ENCODE results near the gene ARHGAP18.

The ARHGAP18 gene

GRCh38 chr6:129709196-129709768, 695 bp downstream of the ARHGAP18 start:
- DNase-seq (ENCODE audit: low read depth), result no peak
- peak overlapping the region; percentile 73 for H3K4me3 ChIP-seq (ENCODE audit: low read depth, low read length)
- TF ChIP-seq CTCF (IDR thresholded peaks at IDR 0.05; ENCODE audit: low read depth, low read length, missing control alignments), result no peak

- TF ChIP-seq CTCF (IDR thresholded peaks at IDR 0.05; ENCODE audit: low read depth, low read length, missing control alignments), result no peak
- peak overlapping the region; percentile 73 for H3K4me3 ChIP-seq (ENCODE audit: low read depth, low read length)
- DNase-seq (ENCODE audit: low read depth), result no peak
Observed at GRCh38 chr6:129708496-129709195, 1.3 kb downstream of the ARHGAP18 start.

GRCh38 chr6:129707882-129708495, 2.0 kb downstream of the ARHGAP18 start:
- no peak for DNase-seq (ENCODE audit: low read depth)
- no peak for TF ChIP-seq CTCF (IDR thresholded peaks at IDR 0.05; ENCODE audit: low read depth, low read length, missing control alignments)
- peak overlapping the region; percentile 27 for H3K4me3 ChIP-seq (ENCODE audit: low read depth, low read length)

- DNase-seq (ENCODE audit: low read depth), result no peak
- H3K4me3 ChIP-seq (ENCODE audit: low read depth, low read length), result no peak overlapping the region
- no peak for TF ChIP-seq CTCF (IDR thresholded peaks at IDR 0.05; ENCODE audit: low read depth, low read length, missing control alignments)
Observed at GRCh38 chr6:129707028-129707427, 2.9 kb downstream of the ARHGAP18 start.

- no peak for TF ChIP-seq CTCF (IDR thresholded peaks at IDR 0.05; ENCODE audit: low read depth, low read length, missing control alignments)
Observed at GRCh38 chr6:129705212-129705611, 4.8 kb downstream of the ARHGAP18 start.

GRCh38 chr6:129704708-129705107, 5.3 kb downstream of the ARHGAP18 start:
- no peak overlapping the region for H3K4me3 ChIP-seq (ENCODE audit: low read depth, low read length)
- no peak for TF ChIP-seq CTCF (IDR thresholded peaks at IDR 0.05; ENCODE audit: low read depth, low read length, missing control alignments)
- DNase-seq (ENCODE audit: low read depth), result no peak

More at GRCh38 chr6:129705212-129705611, 4.8 kb downstream of the ARHGAP18 start:
- H3K4me3 ChIP-seq (ENCODE audit: low read depth, low read length), result no peak overlapping the region
- no peak for DNase-seq (ENCODE audit: low read depth)
